ENCODE measurements around the gene APOL5.

GRCh38 chr22:35683560-35683959, 34.1 kb upstream of the APOL5 start:
- no peak for TF ChIP-seq CTCF (optimal IDR thresholded peaks at IDR 0.05 in 1 of 3, IDR thresholded peaks at IDR 0.05 in 1 of 3, conservative IDR thresholded peaks at IDR 0.05 in 1 of 3; ENCODE audit: extremely low read depth in 1 of 3, insufficient read depth in 2 of 3, low read length in 3 of 3)
- no peak for TF ChIP-seq EZH2 (IDR thresholded peaks at IDR 0.05; ENCODE audit: low read length)

Measured in keratinocyte (primary cell).